Common myeloid progenitor, CD34-positive (primary cell): ENCODE data around the gene HMGCL.
"Not testable (repeated sequence)": the region's sequence is repeated elsewhere in the genome, so short reads cannot be mapped to it uniquely, and the experiment has no call there.

Source experiments
- CTCF ChIA-PET: fragments of 350-600 bp; sonication (Branson Sonifier 250); formaldehyde crosslinking; loops from one replicate; lab custom pipeline; 2021; ENCODE audit warnings: antibody characterized with exemption; lab: Charles Lee
- POLR2A ChIA-PET: fragments of 350-600 bp; sonication (Branson Sonifier 250); formaldehyde crosslinking; loops from one replicate; lab custom pipeline; 2021; ENCODE audit warnings: antibody characterized with exemption; lab: Charles Lee
- DNase-seq, 3 donors: peaks; one replicate each; pipeline versions ENCODE4 v3.0.0 to v3.0.0-alpha.2; 2013
- H3K27ac ChIP-seq, 2 experiments: 1 replicate in 1 of 2; 2 replicates in 1 of 2; pipeline ENCODE4 v1.7.0; 2013; ENCODE audit warnings: inconsistent platforms in 2 of 2, low read length in 2 of 2, mild to moderate bottlenecking in 2 of 2, low read depth in 1 of 2, moderate library complexity in 1 of 2; ENCODE audit not compliant: severe bottlenecking in 2 of 2, insufficient read depth in 1 of 2, poor library complexity in 1 of 2
- H3K27me3 ChIP-seq, 5 experiments: replicated peaks in 2 of 5; 1 replicate in 3 of 5; 2 replicates in 2 of 5; pipeline versions ENCODE4 v1.6.1 to v1.7.0; 2013; ENCODE audit warnings: low read length in 4 of 5, mild to moderate bottlenecking in 2 of 5, moderate library complexity in 2 of 5, inconsistent platforms in 1 of 5; ENCODE audit not compliant: insufficient read depth in 5 of 5, control insufficient read depth in 4 of 5
- H3K36me3 ChIP-seq, 4 experiments: 1 replicate in 2 of 4; 2 replicates in 2 of 4; pipeline versions ENCODE4 v1.6.1 to v1.7.0; 2013; ENCODE audit warnings: low read length in 3 of 4, control low read depth in 1 of 4, mild to moderate bottlenecking in 1 of 4; ENCODE audit not compliant: control insufficient read depth in 4 of 4, insufficient read depth in 4 of 4
- H3K4me1 ChIP-seq, 4 experiments: 1 replicate in 3 of 4; 2 replicates in 1 of 4; pipeline versions ENCODE4 v1.6.1 to v1.7.1; 2013; ENCODE audit warnings: low read length in 3 of 4, mild to moderate bottlenecking in 3 of 4, control low read depth in 1 of 4, inconsistent platforms in 1 of 4, moderate library complexity in 1 of 4; ENCODE audit not compliant: control insufficient read depth in 4 of 4, insufficient read depth in 4 of 4; ENCODE audit errors: control extremely low read depth in 1 of 4
- H3K4me3 ChIP-seq, 7 experiments: 1 replicate in 4 of 7; 2 replicates in 3 of 7; pipeline versions ENCODE4 v1.5.1 to v1.7.0; 2013; ENCODE audit warnings: mild to moderate bottlenecking in 7 of 7, low read length in 6 of 7, moderate library complexity in 6 of 7, inconsistent platforms in 2 of 7, low read depth in 2 of 7, control low read depth in 1 of 7; ENCODE audit not compliant: insufficient read depth in 4 of 7, control insufficient read depth in 1 of 7; ENCODE audit errors: extremely low read depth in 1 of 7
- H3K9me3 ChIP-seq, 5 experiments: 1 replicate in 4 of 5; 2 replicates in 1 of 5; pipeline versions ENCODE4 v1.6.1 to v1.7.1; 2013; ENCODE audit warnings: low read length in 4 of 5, mild to moderate bottlenecking in 2 of 5, inconsistent platforms in 1 of 5, low read depth in 1 of 5, moderate library complexity in 1 of 5; ENCODE audit not compliant: control insufficient read depth in 4 of 5, insufficient read depth in 2 of 5; ENCODE audit errors: control extremely low read depth in 1 of 5
- WGBS: methylation state at CpG from one replicate; pipeline ENCODE4 v1.1.5; 2013; ENCODE audit not compliant: insufficient coverage; 5-methylcytosine and 5-hydroxymethylcytosine counted together

The HMGCL gene

DNA sequence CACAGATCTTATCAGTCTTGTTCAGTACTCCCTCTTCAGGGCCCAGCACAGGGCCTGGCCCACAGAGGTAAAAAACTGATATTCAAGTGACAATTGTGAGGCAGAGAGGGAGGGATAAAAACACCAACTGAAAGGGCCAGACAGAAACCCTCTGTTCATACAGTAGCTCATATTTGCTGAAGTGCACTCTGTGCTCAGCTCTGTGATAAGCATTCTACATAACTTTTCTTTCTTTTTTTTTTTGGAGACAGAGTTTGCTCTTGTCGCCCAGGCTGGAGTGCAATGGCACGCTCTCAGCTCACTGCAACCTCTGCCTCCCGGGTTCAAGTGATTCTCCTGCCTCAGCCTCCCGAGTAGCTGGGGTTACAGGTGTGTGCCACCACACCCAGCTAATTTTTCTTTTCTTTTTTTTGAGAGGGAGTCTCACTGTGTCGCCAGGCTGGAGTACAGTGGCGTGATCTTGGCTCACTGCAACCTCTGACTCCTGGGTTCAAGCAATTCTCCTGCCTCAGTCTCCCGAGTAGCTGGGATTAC, 22.4 kb downstream of the HMGCL start:
- POLR2A ChIA-PET, H3K27me3 ChIP-seq, DNase-seq, H3K27ac ChIP-seq, H3K4me3 ChIP-seq, H3K9me3 ChIP-seq: not testable (repeated sequence)
- CTCF ChIA-PET, result interaction anchor here (1.0 to 3.2 kb wide), 8 partner anchors 8 to 170 kb away, joined by 3 to 24 read pairs (median 6); no protein-coding TSS in a partner anchor
- H3K36me3 ChIP-seq, result peaks cover 2 to 19% (median 10%) of the 10 kb centered on the region in 4 experiments
- WGBS, result 100% methylated on average over 3 of the region's 7 CpGs
- peaks cover 3 to 43% (median 34%) of the 10 kb centered on the region in 4 experiments for H3K4me1 ChIP-seq

DNA sequence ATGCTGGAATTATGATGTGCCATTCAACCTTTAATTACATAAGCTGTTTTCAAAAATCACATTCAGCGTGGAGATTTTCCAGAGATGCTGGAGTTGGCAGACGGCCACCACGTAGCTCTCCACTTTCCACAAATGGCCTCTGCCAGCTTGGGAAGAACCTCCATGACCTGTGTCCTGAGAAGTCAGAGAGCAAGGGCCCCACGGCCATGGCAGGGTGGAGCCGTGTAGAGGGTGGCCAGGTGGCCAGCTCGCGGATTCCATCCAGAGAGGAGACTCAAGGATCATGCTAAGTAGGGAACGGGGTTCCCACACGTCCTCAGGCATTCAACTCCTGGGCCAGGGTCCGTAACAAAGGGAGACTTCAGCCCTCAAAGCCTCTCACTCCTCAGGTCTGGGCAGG, 23.4 kb downstream of the HMGCL start:
- Histone ChIP-seq H3K27ac (no peak overlapping the region), H3K4me1 (peaks cover 0 to 33% (median 24%) of the 10 kb centered on the region in 4 experiments), H3K27me3 (no peaks in the 10 kb centered on the region), H3K4me3 (no peak overlapping the region), H3K36me3 (peaks cover 2 to 27% (median 17%) of the 10 kb centered on the region in 4 experiments), H3K9me3 (no peaks in the 10 kb centered on the region)
- no peak for DNase-seq
- POLR2A ChIA-PET, result interaction anchor here (1.0 to 1.6 kb wide), 2 partner anchors 9 to 24 kb away, joined by 4 to 6 read pairs; partner anchors contain the start of gene PITHD1
- WGBS, result 82% methylated on average over 7 of the region's 10 CpGs
- CTCF ChIA-PET, result interaction anchor here (0.8 to 4.6 kb wide), 12 partner anchors 9 to 171 kb away, joined by 3 to 28 read pairs (median 4); partner anchors contain the start of genes FUCA1 and PITHD1

DNA sequence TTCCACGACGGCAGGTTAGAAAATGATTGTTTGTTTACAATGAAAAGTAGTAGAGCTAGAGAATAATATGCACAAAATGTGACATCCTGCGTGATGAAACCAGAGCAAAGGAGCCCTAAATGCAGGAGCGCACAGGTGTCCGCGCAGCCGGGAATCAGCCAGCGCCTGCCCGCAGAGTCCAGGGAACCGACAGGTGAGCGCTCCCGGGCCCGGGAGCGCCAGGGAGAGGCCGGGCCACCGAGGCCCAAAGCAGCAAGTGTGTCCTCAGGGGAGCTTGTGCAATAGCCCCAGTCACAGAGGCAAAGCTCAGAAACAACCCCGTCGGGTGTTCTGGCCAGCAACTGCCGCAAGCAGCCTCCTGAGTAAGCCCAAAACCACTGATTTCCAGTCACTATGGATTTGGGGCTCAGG, 23.9 kb downstream of the HMGCL start:
- no peak for DNase-seq
- H3K27ac ChIP-seq, result peak overlapping the region; percentile 64 to 86
- CTCF ChIA-PET, result interaction anchor here (0.8 to 4.6 kb wide), 6 partner anchors 10 to 115 kb away, joined by 3 to 28 read pairs (median 11); partner anchors contain the start of genes FUCA1 and PITHD1
- H3K36me3 ChIP-seq, result peaks cover 0 to 28% (median 20%) of the 10 kb centered on the region in 4 experiments
- H3K4me1 ChIP-seq, result peaks cover 0 to 28% (median 21%) of the 10 kb centered on the region in 4 experiments
- no peaks in the 10 kb centered on the region for H3K27me3 ChIP-seq
- peak overlapping the region; percentile 40 to 89 (median 78) for H3K4me3 ChIP-seq
- H3K9me3 ChIP-seq, result no peaks in the 10 kb centered on the region
- POLR2A ChIA-PET, result interaction anchor here (1.0 to 1.6 kb wide), 2 partner anchors 9 to 23 kb away, joined by 4 to 6 read pairs; partner anchors contain the start of gene PITHD1
- WGBS, result 69% methylated on average over 15 of the region's 19 CpGs

DNA sequence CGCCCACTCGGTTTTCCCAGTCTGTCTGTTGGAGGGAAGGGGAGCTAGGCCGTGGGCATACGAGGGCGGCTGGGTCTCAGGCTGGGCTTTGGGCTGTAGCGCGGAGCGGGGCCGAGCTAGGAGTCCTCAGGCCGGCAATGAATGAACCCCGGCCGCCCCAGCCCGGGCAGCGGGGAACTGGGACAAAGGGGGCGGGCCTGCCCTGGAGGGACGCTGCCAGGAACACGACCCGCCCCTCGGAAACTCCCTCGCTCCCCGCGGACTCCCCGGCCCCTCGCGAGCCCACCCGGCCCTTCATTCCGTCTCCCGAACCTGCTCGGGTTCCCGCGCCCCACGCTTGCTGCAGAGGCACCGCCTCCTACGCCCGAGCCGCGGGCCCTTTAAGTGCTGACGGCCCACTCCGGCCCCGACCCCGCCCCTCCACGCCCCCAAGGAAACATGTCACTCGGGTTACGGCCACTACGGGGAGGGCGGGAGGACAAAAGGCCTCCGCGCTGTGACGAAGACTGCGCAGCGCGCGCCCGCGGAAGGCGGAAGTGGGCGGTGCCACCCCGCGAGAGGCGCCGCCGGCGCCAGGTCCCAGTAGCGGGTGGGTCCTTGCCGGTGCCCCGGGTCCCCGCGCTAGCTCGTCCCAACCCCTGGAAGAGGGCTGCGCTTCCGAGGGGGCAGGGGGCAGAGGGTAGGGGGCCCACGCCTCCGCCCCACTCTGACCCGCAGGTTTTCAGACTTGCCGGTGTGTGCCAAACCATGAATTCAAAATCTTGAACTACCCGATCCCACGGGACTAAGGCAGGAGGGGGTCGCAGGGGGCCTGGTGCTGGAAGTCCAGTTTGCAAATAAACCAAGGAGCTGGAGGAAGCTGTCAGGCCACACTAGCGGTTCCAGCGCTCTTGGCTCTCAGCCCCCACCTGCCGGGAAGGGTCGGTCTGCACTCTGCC, 24.6 kb downstream of the HMGCL start, which contains the start of gene GALE:
Gene GALE (minus strand): TSS at position 355 of the 938 bp plus-strand sequence. CDS start 1,747 bp downstream, outside the sequence.
- Histone ChIP-seq H3K4me1 (peaks cover 0 to 26% (median 21%) of the 10 kb centered on the region in 4 experiments), H3K4me3 (peak within 1 kb of the TSS; percentile 57 to 89 (median 81)), H3K9me3 (no peaks in the 10 kb centered on the region), H3K36me3 (peaks cover 0 to 33% (median 23%) of the 10 kb centered on the region in 4 experiments), H3K27ac (peak within 1 kb of the TSS; percentile 64 to 86), H3K27me3 (no peaks in the 10 kb centered on the region)
- peak; percentile 95 to 97 (median 97) for DNase-seq
- POLR2A ChIA-PET, result interaction anchor here (0.9 to 1.6 kb wide), 2 partner anchors 23 to 28 kb away, joined by 6 read pairs; partner anchors contain the start of gene PITHD1
- CTCF ChIA-PET, result interaction anchor here (1.0 to 4.6 kb wide), 6 partner anchors 10 to 116 kb away, joined by 3 to 28 read pairs (median 12); partner anchors contain the start of gene PITHD1
- WGBS, result 0% methylated on average over 55 of the region's 82 CpGs

DNA sequence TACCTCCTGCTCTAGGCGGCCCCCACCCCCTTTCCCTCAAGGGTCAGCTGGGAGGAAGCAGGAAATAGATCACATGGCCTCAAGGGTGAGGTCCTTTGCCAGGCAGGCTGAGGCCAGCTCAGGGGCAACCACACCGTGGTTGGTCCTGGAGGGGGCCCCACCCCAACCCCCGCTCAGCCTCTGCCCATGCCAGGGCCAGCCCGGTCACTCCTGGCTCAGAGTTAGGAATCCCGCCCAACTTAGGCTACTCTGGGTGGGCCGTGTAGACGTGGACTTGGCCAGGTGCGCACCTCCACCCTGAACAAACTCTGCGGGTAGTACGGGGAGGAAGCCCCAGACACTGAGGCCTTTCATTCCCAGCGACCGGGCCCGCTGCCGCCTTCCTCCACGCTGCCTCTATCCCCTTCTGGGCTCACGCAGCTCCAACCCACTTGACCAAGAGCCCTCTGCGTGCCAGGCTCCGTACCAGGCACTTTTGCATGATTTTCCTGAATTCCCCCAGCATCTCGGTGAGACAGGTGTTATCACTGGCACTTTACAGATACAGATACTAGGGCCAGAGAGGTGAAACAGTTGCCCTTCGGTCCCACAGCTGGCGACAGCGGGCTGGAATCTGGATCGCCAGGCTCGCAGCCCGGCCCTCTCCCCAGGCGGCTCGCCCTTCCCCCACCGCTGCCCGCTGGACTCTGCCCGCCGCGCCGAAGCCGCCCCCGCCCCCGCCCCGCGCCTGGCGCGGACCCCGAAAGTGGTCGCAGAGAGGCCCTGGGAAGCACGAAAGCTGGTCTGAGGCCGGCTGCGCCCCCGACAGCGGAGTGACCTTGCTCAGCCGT, 25.4 kb downstream of the HMGCL start:
- ChIA-PET CTCF (interaction anchor here (1.0 to 4.6 kb wide), 7 partner anchors 10 to 117 kb away, joined by 3 to 28 read pairs (median 4); partner anchors contain the start of gene PITHD1), POLR2A (interaction anchor here (0.6 to 0.9 kb wide), 2 partner anchors 23 to 28 kb away, joined by 3 to 6 read pairs; no protein-coding TSS in a partner anchor)

DNA sequence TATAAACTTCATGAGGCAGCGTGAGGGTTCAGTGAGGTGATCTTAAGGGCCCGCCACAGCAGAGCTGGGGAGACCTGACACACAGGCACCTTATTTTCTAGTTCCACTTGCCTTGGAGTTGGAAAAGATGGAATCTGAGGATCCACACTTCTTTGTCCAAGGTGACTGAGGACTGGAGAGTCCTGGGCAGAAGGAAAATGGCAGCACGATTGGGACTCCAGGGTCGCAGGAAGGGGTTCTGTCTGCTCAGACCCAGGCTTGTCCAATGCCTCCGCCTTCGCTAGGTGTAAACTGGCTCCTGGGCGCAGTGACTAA, 26.0 kb downstream of the HMGCL start:
- Histone ChIP-seq H3K9me3 (no peaks in the 10 kb centered on the region), H3K4me1 (peaks cover 0 to 23% (median 20%) of the 10 kb centered on the region in 4 experiments), H3K27me3 (no peaks in the 10 kb centered on the region), H3K36me3 (peaks cover 0 to 42% (median 27%) of the 10 kb centered on the region in 4 experiments), H3K27ac (no peak overlapping the region), H3K4me3 (peak overlapping the region in 5 of 7 experiments; percentile 66 to 89 (median 85))
- CTCF ChIA-PET, result interaction anchor here (1.1 to 4.6 kb wide), 5 partner anchors 11 to 117 kb away, joined by 3 to 28 read pairs (median 4); partner anchors contain the start of gene PITHD1
- 61% methylated on average over 6 of the region's 7 CpGs for WGBS
- POLR2A ChIA-PET, result interaction anchor here (0.6 to 1.3 kb wide), 3 partner anchors 21 to 27 kb away, joined by 3 to 4 read pairs (median 3); partner anchors contain the start of gene PITHD1
- no peak for DNase-seq

More for the DNA sequence above, 25.4 kb downstream of the HMGCL start:
- DNase-seq, result peak in 1 of 3 donors; percentile 48
- Histone ChIP-seq H3K9me3 (no peaks in the 10 kb centered on the region), H3K36me3 (peaks cover 0 to 40% (median 25%) of the 10 kb centered on the region in 4 experiments), H3K27ac (peak overlapping the region in 1 of 2 experiments; percentile 86), H3K4me1 (peaks cover 0 to 24% (median 21%) of the 10 kb centered on the region in 4 experiments), H3K27me3 (no peaks in the 10 kb centered on the region), H3K4me3 (peak overlapping the region; percentile 57 to 89 (median 81))
- WGBS, result under 1% methylated on average over 25 of the region's 48 CpGs
